Neural cell (in vitro differentiated cells): ENCODE data around the gene RERE.

Experiments
- CTCF ChIP-seq: fragments of 450-650 bp; IDR thresholded peaks from 2 replicates; pipeline ENCODE4 v1.5.1; 2014; ENCODE audit warnings: antibody characterized with exemption, mild to moderate bottlenecking, moderate library complexity; ENCODE audit not compliant: poor library complexity, severe bottlenecking
- EZH2 ChIP-seq: fragments of 200-600, 300-800 bp; shearing (Covaris generic), sonication (generic); IDR thresholded peaks from 2 replicates; pipeline ENCODE4 v1.6.1; 2014; ENCODE audit warnings: antibody characterized with exemption, low read length, borderline replicate concordance, mild to moderate bottlenecking; ENCODE audit not compliant: insufficient read depth, poor library complexity, severe bottlenecking
- POLR2AphosphoS5 ChIP-seq: IDR thresholded peaks from 2 replicates; pipeline ENCODE4 v1.6.1; 2012
- RAD21 ChIP-seq: fragments of 450-650 bp; conservative IDR thresholded peaks from 2 replicates; pipeline ENCODE4 v1.6.1; 2014; ENCODE audit warnings: antibody characterized with exemption, mild to moderate bottlenecking, moderate library complexity

GRCh38 chr1:8471451-8471850 lies 346.0 kb downstream of the RERE start:
- no peak for TF ChIP-seq CTCF
- TF ChIP-seq RAD21 = no peak
- no peak for TF ChIP-seq EZH2
- no peak for TF ChIP-seq POLR2AphosphoS5
